Coronary artery (tissue), 2 donors: ENCODE measurements around the gene DPP7.
A peak's percentile ranks its signal among the peaks of the same experiment; 100 is the strongest.

Source experiments
- DNase-seq: peaks from one replicate; pipeline ENCODE4 v3.0.0-alpha.2; 2017; ENCODE audit warnings: low spot score
- H3K27ac ChIP-seq, 2 donors: fragments of 200-600 bp; sonication (generic); one replicate each; pipeline ENCODE4 v1.5.1; 2016 to 2019
- H3K4me3 ChIP-seq: fragments of 200-600 bp; sonication (generic); 2 replicates; pipeline ENCODE4 v1.5.1; 2016; ENCODE audit warnings: mild to moderate bottlenecking, moderate library complexity
- TF ChIP-seq, protein P1 (sequence below): fragments of 200-600 bp; sonication (generic); IDR thresholded peaks from one replicate; pipeline ENCODE4 v1.5.1; 2019; ENCODE audit warnings: antibody characterized with exemption

Gene DPP7

DNA sequence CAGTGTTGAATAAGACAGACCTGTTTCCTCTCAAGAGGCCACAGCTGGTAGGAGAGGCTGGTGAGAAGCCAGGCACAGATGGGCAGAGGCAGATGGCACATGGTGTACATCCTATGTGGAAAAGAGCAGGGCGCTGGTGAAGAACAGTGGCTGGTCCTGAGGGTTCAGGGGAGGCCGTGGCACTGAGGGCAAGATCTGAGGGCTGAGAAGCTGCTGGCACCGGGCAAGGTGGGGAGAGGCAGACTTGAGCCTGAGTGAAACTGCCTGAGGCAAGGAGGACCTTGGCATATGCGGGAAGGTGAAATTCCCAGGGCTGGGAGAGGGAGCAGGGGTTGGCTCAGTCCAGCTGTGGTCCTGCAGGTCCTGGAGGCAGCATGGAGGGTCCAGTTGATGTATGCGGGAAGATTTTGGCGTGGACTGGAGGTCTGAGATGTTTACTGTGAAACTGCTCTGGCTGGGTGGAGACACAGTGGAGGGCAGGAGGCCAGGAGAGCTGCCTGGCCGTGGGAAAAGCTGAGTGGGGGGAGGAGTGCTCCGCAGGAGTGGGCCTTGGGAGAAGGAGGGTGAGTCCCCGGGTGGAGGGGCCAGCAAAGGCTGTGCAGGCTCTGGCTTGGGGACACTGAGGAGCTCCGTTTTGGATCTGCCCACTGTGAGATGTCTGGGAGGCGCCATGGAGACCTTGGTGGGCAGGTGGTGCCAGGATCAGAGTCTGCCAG is 25.1 kb downstream of the DPP7 start:
- DNase-seq, result no peak
- Histone ChIP-seq H3K27ac (no peak overlapping the region), H3K4me3 (no peak overlapping the region)
- TF ChIP-seq, protein P1, sequence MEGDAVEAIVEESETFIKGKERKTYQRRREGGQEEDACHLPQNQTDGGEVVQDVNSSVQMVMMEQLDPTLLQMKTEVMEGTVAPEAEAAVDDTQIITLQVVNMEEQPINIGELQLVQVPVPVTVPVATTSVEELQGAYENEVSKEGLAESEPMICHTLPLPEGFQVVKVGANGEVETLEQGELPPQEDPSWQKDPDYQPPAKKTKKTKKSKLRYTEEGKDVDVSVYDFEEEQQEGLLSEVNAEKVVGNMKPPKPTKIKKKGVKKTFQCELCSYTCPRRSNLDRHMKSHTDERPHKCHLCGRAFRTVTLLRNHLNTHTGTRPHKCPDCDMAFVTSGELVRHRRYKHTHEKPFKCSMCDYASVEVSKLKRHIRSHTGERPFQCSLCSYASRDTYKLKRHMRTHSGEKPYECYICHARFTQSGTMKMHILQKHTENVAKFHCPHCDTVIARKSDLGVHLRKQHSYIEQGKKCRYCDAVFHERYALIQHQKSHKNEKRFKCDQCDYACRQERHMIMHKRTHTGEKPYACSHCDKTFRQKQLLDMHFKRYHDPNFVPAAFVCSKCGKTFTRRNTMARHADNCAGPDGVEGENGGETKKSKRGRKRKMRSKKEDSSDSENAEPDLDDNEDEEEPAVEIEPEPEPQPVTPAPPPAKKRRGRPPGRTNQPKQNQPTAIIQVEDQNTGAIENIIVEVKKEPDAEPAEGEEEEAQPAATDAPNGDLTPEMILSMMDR, result no peak

DNA sequence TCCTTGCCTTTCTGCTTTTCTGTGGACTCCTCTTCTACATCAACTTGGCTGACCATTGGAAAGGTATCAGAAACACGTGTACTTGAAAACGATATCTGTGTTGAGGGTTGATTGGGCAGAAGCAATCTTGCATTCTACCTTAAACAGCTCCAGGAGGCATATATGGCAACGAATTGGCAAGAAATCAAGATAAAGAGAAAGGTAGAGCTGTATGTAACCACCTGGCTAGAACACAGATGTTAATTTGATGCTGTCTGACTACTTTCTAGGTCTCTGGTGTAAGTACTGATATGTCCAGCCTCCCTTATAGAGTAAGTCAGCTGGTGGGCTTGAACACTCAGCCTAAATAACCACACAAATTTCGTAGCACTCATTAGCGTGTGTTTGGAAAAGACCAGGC is 26.4 kb downstream of the DPP7 start:
- H3K4me3 ChIP-seq, result no peak overlapping the region
- H3K27ac ChIP-seq, result no peak overlapping the region
- TF ChIP-seq, protein P1, result no peak
- DNase-seq, result no peak

DNA sequence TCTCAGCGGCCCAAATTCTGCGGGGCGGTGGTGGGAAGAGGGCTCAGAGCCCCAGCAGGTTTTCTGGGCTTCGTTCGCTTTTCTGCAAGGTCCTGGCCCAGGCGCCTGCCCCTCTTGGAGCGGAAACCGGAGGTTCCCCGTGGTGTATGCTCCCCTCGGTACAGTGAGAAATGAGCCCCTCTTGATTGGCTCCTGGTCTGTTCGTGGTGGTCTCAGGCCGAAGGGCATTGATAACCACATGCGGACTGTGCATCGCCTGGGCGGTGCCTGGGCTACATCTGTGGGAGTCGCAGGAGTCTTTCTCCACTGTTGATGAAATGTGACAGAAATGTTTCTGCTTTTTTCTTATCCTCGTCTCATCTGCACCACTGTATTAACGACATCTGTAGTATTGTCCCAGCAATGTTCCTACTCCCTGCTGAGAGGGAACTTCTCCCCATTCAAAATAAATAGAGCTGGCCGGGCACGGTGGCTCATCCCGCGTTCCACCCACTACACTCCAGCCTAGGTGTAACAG is 27.1 kb downstream of the DPP7 start:
- DNase-seq, result no peak
- Histone ChIP-seq H3K27ac (peak overlapping the region; percentile 93 to 95), H3K4me3 (peak overlapping the region; percentile 96)
- TF ChIP-seq, protein P1, result no peak

DNA sequence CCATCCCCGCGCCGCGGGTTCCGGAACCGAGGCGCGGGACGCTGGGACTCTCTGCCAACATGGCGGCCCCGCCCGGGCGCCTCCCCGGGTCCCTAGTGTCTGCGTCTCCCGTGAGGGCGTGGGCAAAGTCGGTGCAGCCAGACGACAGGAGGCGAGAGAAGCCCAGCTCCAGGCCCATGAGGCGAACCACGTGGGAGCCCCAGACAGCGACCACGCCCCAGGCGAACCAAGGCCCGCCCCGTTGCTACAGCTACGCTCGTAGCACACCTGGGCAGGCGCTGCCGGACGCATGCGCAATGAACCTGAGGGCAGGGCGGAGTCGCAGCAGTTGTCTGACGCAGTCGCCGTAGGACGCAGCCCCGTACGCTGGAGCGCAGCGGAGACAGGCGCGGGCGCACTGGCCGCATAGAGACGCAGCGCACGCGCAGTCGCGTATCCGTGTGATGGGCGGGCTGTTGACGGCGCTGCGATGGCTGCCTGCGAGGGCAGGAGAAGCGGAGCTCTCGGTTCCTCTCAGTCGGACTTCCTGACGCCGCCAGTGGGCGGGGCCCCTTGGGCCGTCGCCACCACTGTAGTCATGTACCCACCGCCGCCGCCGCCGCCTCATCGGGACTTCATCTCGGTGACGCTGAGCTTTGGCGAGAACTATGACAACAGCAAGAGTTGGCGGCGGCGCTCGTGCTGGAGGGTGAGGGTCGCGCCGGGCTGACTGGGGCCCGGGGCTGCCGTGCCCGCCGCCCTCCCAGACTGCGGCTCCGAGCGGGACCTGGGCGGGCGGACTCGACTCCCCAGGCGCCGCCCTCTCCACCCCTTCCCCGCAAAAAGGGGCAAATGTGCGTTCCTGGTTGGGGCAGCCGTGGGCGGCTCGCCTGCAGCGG is 27.8 kb downstream of the DPP7 start, which contains the start of gene MAN1B1:
Gene MAN1B1 (plus strand): TSS at position 455 of the 878 bp plus-strand sequence. CDS start 15 bp downstream, at position 470.
- peak; percentile 98 for DNase-seq
- peak within 1 kb of the TSS; percentile 96 for H3K4me3 ChIP-seq
- TF ChIP-seq, protein P1, result no peak
- H3K27ac ChIP-seq, result peak within 1 kb of the TSS; percentile 93 to 95

DNA sequence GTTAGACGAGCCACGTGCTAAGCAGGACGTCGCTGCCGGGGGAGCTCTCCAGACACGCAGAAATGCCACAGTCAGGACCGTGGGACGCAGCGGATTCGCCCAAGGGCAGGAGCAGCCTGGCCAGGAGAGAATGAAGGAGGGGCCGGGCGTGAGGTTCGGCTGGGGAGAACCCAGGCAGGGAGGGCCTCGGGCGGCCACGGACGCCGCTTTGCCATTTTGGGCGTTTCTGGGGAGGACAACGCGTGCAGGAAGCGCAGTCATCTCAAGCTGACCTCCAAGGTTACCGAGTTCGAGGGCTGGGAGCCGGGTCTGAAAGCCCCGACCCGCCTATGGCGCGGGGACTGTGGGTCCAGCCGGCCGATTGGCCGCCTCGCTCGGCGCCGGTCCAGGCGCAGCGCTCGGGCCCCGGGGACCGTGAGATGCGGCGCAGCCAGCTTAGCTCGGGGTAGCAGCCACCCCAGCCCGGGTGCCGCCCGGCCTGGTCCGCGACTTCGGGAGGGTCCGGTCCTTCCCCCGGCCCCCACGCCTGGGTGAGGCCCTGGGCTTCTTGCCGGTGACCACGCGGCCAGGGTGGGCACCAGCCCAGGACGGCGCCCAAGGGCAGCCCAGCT is 28.5 kb downstream of the DPP7 start:
- H3K27ac ChIP-seq, result peak overlapping the region; percentile 93 to 95
- no peak for DNase-seq
- H3K4me3 ChIP-seq, result peak overlapping the region; percentile 96
- TF ChIP-seq, protein P1, result no peak

DNA sequence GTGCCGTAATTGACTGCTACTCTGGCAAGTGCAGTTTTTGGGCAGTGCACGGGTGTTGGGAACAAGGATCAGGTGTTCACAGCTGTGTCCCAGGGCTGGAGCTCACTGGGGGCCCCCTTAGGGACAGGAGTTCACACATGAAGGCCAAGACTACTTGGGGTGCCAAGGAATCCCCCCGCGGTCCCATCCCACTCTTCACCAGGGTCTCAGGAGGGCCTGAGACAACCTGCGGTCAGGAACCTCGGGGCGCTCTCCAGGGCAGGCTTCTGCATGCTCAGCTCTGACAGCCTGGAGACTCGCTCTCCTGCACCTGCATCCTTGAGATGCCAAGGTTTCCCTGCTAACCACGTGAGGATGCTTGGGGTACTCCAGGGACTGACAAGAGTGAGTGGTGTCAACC is 30.0 kb downstream of the DPP7 start:
- TF ChIP-seq, protein P1, result no peak
- Histone ChIP-seq H3K4me3 (no peak overlapping the region), H3K27ac (no peak overlapping the region)
- DNase-seq, result no peak
